Adrenal gland (tissue), 5 donors: ENCODE measurements around the gene LRP1B.

ENCODE experiments used
- POLR2A ChIP-seq, 2 donors: fragments of 450-650 bp; IDR thresholded peaks; one replicate each; pipeline ENCODE4 v1.6.1; 2017; ENCODE audit warnings: antibody characterized with exemption in 2 of 2, mild to moderate bottlenecking in 2 of 2, moderate library complexity in 1 of 2
- TF ChIP-seq, protein P1 (sequence below), 6 experiments: fragments of 450-650 bp in 4 of 6; fragments of 200-600 bp in 2 of 6; sonication (generic) in 1 of 6; IDR thresholded peaks; 1 replicate in 5 of 6; 2 replicates in 1 of 6; pipeline versions ENCODE4 v1.5.1 to v1.8.0; 2016 to 2021; ENCODE audit warnings: antibody characterized with exemption in 6 of 6, mild to moderate bottlenecking in 2 of 6, moderate library complexity in 1 of 6
- donor health status: DM: no; HTN: no; CAD: no.

DNA sequence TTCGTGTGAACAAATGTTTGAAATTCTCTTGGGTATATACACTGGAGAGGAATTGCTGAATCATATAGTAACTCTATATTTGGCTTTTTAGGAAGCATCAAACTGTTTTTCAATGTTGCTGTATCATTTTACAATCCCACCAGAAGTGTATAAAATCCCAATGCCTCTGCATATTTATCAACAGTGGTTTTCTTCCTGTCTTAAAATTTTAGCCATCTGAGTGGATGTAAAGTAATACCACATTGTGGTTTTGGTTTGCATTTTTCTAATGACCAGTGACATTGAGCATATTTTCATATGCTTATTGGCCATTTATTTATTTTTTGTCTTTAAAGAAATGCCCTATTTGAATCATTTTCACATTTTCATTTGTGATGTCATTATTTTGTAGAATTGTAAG, 22.8 kb upstream of the LRP1B start:
- TF ChIP-seq, protein P1, sequence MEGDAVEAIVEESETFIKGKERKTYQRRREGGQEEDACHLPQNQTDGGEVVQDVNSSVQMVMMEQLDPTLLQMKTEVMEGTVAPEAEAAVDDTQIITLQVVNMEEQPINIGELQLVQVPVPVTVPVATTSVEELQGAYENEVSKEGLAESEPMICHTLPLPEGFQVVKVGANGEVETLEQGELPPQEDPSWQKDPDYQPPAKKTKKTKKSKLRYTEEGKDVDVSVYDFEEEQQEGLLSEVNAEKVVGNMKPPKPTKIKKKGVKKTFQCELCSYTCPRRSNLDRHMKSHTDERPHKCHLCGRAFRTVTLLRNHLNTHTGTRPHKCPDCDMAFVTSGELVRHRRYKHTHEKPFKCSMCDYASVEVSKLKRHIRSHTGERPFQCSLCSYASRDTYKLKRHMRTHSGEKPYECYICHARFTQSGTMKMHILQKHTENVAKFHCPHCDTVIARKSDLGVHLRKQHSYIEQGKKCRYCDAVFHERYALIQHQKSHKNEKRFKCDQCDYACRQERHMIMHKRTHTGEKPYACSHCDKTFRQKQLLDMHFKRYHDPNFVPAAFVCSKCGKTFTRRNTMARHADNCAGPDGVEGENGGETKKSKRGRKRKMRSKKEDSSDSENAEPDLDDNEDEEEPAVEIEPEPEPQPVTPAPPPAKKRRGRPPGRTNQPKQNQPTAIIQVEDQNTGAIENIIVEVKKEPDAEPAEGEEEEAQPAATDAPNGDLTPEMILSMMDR (IDR thresholded peaks at IDR 0.05): no peak
- no peak for TF ChIP-seq POLR2A (IDR thresholded peaks at IDR 0.05)
